Activated CD8-positive, alpha-beta memory T cell treated with anti-CD3 and anti-CD28 coated beads for 24 hours (primary cell): ENCODE data around the gene MYO15A.
"Not testable (repeated sequence)": the region's sequence is repeated elsewhere in the genome, so short reads cannot be mapped to it uniquely, and the experiment has no call there.

Experiments
- DNase-seq: peaks from one replicate; pipeline ENCODE4 v3.0.0-alpha.2; 2020

Gene MYO15A

GRCh38 chr17:18187821-18188761, 79.5 kb downstream of the MYO15A start:
- no peak for DNase-seq

- no peak for DNase-seq
These were observed 82.2 kb downstream of the MYO15A start for GRCh38 chr17:18190628-18191235.

DNA sequence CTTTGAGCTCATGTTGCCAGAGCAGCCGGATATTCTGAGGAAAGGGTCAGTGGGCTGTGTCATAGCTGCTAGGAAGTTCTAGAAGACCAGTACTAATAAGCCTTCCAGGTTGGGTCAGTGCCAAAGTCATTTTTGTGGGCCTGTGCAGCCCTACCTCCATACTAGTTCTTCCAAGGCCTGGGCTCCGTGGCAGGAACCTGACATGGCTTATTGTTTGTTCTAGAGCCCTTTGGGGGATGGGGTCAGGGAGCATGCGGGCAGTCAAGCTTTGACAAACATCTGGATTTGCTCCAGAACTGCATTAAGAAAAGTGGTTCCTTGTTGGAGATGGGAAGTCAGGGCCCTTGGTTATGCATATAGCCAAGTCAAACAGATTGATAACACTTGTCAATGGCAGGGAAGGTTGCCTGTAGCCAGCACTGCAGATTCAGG, 82.7 kb downstream of the MYO15A start:
- no peak for DNase-seq

DNA sequence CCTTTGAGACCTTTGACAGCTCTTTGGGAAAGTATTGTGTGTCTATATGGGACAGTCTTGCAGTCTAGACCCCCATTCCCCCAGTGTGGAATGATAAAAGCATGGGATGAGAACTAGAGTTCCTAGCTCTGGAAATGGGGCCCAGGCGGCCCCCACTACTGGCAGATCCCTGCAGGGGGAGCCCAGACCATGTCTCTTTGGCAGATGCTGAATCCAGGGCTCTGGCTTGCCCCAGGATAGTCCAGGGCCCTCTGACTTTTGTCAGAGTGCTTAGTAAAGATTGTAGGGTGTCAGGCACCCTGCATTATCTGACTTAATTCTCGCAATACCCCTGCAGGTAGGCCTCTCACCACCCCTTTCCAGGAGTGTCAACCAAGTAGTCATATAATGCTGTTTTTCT, 83.4 kb downstream of the MYO15A start:
- no peak for DNase-seq

DNA sequence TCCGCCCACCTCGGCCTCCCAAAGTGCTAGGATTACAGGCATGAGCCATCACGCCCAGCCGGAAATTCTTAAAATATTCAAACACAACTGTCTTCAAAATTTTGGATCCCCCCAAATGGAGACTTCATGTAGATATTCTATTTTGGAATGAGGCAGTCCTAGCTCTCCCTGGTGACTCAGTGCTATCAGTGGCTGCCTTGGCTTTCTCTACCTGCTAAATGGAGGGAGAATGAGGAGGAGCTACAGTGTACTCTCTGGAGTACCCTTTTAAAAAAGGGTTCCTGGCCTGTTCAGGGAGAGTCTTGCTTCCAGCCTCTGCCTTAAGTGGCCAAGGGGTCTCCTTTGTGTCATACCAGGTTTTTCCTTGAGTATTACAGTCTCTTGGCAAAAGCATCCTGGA, 85.8 kb downstream of the MYO15A start:
- no peak for DNase-seq

DNA sequence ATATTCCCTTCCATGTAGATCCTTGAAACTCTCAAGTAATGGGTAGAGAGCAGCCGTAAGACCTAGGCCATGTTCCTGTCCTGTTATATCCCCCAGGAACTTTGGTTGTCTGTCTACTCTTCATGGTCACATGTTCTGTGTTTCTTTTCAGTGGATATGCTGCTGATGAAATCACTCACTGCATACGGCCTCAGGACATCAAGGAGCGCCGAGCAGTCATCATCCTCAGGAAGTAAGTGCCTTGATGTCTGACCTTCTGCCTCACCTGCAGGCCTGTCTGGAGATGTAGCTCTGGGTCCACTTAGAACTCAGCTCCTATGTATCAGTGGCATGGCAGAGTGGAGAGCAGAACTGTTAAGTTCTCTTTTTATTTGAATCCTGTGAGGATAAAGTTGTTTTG, 86.2 kb downstream of the MYO15A start:
- DNase-seq: no peak

GRCh38 chr17:18195246-18195645, 86.7 kb downstream of the MYO15A start:
- DNase-seq: no peak

GRCh38 chr17:18197535-18198194, 89.1 kb downstream of the MYO15A start:
- no peak for DNase-seq

GRCh38 chr17:18198530-18198929, 90.0 kb downstream of the MYO15A start:
- DNase-seq: no peak

DNA sequence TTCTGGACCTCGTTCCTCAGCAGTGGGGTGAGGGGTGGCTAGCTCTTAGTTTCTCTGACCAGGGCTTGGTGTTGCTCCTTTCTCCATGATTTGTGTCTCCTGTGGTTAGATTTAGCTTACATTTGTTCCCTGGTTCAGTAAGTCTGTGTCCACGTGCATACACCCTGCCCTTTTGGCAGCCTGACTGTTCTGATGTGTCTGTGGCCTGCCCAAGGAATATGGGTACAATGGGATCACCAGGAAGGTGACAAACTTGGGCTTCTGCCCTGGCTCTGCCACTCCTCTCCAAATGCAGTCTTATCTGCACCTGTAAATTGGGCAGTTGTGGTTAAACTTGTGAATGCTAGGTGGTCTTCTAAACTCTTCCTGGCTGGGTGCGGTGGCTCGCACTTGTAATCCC, 92.6 kb downstream of the MYO15A start:
- DNase-seq: no peak

DNA sequence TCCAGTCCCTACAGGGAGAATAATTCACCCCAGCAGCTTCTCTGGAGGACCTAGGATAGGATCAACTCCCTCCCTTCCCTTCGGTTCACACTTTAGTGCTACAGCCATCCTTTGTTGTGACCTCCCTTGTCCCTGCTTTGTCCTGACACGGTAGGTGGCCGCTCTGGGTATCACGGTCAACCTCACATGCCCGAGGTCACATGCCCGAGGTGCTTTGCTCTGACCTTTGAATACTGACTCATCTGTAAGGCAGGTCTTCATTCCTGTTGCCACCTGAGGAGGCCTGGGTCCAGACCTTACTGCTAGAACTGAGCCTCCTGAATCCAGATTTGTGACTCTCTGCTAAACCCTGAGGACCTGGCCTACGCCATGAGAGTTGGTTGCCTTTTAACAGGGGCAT, 94.8 kb downstream of the MYO15A start:
- DNase-seq: no peak

GRCh38 chr17:18205861-18206260, 97.3 kb downstream of the MYO15A start:
- no peak for DNase-seq

GRCh38 chr17:18206962-18207361, 98.4 kb downstream of the MYO15A start:
- DNase-seq: no peak

- DNase-seq: no peak
These were observed 99.5 kb downstream of the MYO15A start for GRCh38 chr17:18208092-18208491.

- DNase-seq: no peak
These were observed 105.2 kb downstream of the MYO15A start for GRCh38 chr17:18213666-18214270.

DNA sequence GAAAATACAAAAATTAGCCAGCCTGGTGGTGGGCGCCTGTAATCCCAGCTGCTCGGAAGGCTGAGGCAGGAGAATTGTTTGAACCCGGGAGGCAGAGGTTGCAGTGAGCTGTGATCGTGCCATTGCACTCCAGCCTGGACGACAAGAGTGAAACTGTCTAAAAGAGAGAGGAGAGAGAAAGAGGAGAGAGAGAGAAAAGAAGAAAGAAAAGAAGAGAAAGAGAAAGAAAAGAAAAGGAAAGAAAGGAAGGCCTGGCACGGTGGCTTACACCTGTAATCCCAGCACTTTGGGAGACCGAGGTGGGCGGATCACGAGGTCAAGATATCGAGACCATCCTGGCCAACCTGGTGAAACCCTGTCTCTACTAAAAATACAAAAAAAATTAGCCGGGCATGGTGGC, 108.3 kb downstream of the MYO15A start:
- not testable (repeated sequence) for DNase-seq

DNA sequence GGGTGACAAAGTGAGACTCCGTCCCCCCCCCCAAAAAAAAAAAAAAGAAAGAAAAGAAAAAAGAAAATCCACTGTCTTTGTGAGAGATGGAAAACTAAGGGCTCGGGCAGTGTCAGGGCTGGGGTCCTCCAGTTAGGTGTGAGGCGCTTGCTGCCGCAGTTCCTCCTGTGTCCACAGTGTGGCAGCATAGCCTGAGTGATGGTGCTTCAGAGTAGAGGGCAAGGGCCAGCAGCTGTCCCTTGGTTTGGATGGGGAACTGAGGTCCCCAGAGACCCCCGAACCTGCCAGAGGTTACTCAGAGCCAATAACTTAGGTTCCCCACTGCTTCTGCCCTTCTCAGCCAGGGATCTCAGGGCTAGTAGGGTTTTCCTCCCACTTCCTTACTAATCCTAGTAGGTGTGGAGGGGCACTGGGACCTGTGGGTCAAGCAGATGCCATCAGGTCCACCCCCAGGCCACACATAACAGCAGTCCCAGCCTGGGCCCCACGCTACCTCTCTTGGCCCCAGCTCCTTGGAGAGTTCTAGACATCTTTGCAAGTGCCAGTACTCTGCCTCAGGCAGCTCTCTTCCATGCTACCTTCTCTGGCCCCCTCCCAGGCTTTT, 109.0 kb downstream of the MYO15A start:
- DNase-seq: peak; percentile 90

DNA sequence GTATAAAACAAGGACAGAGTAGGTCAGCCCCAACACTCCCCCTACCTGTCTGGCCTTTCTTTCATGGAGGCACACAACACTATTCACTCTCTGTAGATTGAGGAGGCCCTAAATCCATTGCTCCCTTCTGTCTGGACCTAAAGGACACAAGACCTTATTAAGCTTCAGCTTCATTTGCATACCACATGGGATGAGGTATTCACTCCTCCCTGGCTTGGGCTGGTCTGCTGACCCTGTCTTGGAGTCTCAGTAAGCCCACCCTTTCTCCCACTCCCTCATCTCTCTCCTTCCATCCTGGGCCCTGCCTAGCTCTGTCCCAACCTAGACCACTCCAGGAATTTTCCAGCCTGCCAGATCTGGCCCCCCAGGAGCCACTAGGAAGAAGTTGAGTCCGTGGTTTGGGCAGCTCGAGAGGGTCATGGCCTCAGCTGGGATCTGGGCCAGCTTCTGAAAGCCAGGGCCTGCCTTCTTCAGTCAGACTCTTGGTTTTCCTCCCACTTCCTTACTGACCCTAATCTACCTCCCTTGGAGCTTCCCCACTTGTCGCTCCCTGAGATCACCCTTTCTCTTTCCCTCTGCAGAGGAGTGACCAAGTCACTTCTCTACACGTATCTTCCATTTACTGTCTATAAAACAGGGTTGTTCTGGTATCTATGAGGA, 110.3 kb downstream of the MYO15A start:
- DNase-seq: no peak

- DNase-seq: no peak
These were observed 115.5 kb downstream of the MYO15A start for GRCh38 chr17:18224053-18224386.

DNA sequence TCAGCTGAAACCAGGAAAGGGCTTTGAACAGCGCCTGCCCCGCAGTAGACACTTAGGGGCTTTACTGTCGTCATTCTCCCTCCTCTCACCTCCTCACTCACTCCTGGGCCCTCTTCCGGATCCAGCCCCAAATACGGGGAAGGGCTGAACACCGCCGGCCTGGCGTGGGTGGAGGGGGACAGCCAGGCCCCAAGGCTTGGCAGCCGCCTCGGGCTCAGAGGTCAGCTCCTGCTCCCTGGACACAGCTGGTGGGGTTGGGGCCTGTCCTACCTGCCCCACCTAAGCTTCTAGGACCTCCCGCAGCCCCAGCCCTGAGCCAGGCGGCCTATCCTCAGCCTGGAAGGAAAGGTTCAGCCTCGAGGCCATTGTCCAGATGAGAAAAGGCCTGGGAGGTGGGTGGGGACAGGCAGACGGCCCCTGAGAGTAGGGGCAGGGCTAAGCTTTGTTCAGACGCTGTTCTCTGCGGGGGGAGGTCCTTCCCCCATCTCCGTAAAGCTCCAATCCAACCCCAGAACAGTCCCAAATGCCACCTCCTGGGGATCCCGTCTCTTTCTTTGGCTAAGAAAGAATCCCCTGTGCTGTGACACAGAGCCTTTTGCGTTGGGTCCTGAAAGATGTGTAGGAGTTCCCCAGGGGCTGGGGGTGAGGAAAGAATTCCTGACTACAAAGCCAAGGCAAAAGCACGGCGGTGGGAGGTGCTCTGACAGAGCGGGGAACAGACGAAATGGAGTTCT, 116.0 kb downstream of the MYO15A start:
- DNase-seq: no peak

- peak; percentile 98 for DNase-seq
These were observed 116.6 kb downstream of the MYO15A start, which contains the start of gene LLGL1 for GRCh38 chr17:18225121-18225641. TSS of gene LLGL1 (plus strand) at chr17:18225635. CDS start at chr17:18225683, 48 bp downstream.
